H9 (cell line): ENCODE measurements around the gene ARVCF. TPM values are rescaled to one million over a fixed set of nuclear protein-coding genes. Genes with fewer than 3 reads are reported as not detected.

Experiments
- DNase-seq: peaks from one replicate; pipeline ENCODE4 v3.0.0-alpha.2; 2017
- H2AFZ ChIP-seq: one replicate; pipeline ENCODE4 v1.6.1; 2013; ENCODE audit warnings: mild to moderate bottlenecking, low read length, control low read depth, moderate library complexity
- H2AK5ac ChIP-seq: 2 replicates; pipeline ENCODE4 v1.6.1; 2013; ENCODE audit warnings: low read length, control low read depth, mixed read lengths; ENCODE audit not compliant: insufficient read length
- H2BK120ac ChIP-seq: one replicate; pipeline ENCODE4 v1.6.1; 2013; ENCODE audit warnings: low read depth, mild to moderate bottlenecking, low read length, control low read depth, inconsistent platforms; ENCODE audit not compliant: poor library complexity, severe bottlenecking
- H2BK12ac ChIP-seq: 2 replicates; pipeline ENCODE4 v1.6.1; 2013; ENCODE audit warnings: low read length, control low read depth, mixed read lengths, low read depth; ENCODE audit not compliant: insufficient read length
- H2BK15ac ChIP-seq: 2 replicates; pipeline ENCODE4 v1.6.1; 2013; ENCODE audit warnings: low read depth, low read length, control low read depth
- H2BK20ac ChIP-seq: one replicate; pipeline ENCODE4 v1.6.1; 2013; ENCODE audit warnings: low read depth, mild to moderate bottlenecking, low read length, control low read depth, inconsistent platforms; ENCODE audit not compliant: poor library complexity, severe bottlenecking
- H2BK5ac ChIP-seq: 2 replicates; pipeline ENCODE4 v1.6.1; 2013; ENCODE audit warnings: low read length, control low read depth, mixed read lengths; ENCODE audit not compliant: insufficient read length
- H3K14ac ChIP-seq: 2 replicates; pipeline ENCODE4 v1.6.1; 2013; ENCODE audit warnings: low read length, control low read depth; ENCODE audit not compliant: insufficient read depth
- H3K18ac ChIP-seq: 2 replicates; pipeline ENCODE4 v1.6.1; 2013; ENCODE audit warnings: low read depth, mild to moderate bottlenecking, mixed read lengths, low read length, control low read depth; ENCODE audit not compliant: insufficient read length
- H3K23ac ChIP-seq: 2 replicates; pipeline ENCODE4 v1.6.1; 2013; ENCODE audit warnings: low read length, control low read depth, mixed read lengths, low read depth; ENCODE audit not compliant: insufficient read length
- H3K23me2 ChIP-seq: 2 replicates; pipeline ENCODE4 v1.6.1; 2013; ENCODE audit warnings: low read depth, mild to moderate bottlenecking, mixed read lengths, low read length, control low read depth; ENCODE audit not compliant: insufficient read length, poor library complexity, severe bottlenecking
- H3K27ac ChIP-seq: 2 replicates; pipeline ENCODE4 v1.5.1; 2013; ENCODE audit warnings: low read length, control low read depth, mixed read lengths, low read depth; ENCODE audit not compliant: insufficient read length
- H3K27me3 ChIP-seq: 2 replicates; pipeline ENCODE4 v1.6.1; 2013; ENCODE audit warnings: low read length, control low read depth, inconsistent platforms; ENCODE audit not compliant: insufficient read depth
- H3K4ac ChIP-seq: 2 replicates; pipeline ENCODE4 v1.6.1; 2013; ENCODE audit warnings: low read depth, mild to moderate bottlenecking, control low read depth, inconsistent platforms, low read length, moderate library complexity
- H3K4me1 ChIP-seq: 2 replicates; pipeline ENCODE4 v1.6.1; 2013; ENCODE audit warnings: low read length, control low read depth, inconsistent platforms; ENCODE audit not compliant: insufficient read depth
- H3K4me2 ChIP-seq: 2 replicates; pipeline ENCODE4 v1.6.1; 2013; ENCODE audit warnings: low read length, control low read depth, mixed read lengths; ENCODE audit not compliant: insufficient read length, insufficient read depth
- H3K56ac ChIP-seq: 2 replicates; pipeline ENCODE4 v1.6.1; 2013; ENCODE audit warnings: low read depth, mild to moderate bottlenecking, mixed read lengths, low read length, control low read depth; ENCODE audit not compliant: insufficient read length
- H3K79me1 ChIP-seq: 2 replicates; pipeline ENCODE4 v1.6.1; 2013; ENCODE audit warnings: low read depth, mild to moderate bottlenecking, moderate library complexity, low read length, control low read depth, inconsistent platforms; ENCODE audit not compliant: insufficient read depth, poor library complexity, severe bottlenecking
- H3K79me2 ChIP-seq: 2 replicates; pipeline ENCODE4 v1.6.1; 2013; ENCODE audit warnings: low read length, control low read depth, inconsistent platforms; ENCODE audit not compliant: insufficient read depth
- H3K9ac ChIP-seq: 2 replicates; pipeline ENCODE4 v1.6.1; 2013; ENCODE audit warnings: low read length, control low read depth, mixed read lengths; ENCODE audit not compliant: insufficient read length; ENCODE audit errors: extremely low read depth
- H3K9me3 ChIP-seq: one replicate; pipeline ENCODE4 v1.6.1; 2013; ENCODE audit warnings: low read depth, low read length, inconsistent platforms; ENCODE audit not compliant: control insufficient read depth
- H3T11ph ChIP-seq: one replicate; pipeline ENCODE4 v1.6.1; 2013; ENCODE audit warnings: mild to moderate bottlenecking, low read length, control low read depth, inconsistent platforms
- H4K20me1 ChIP-seq: one replicate; pipeline ENCODE4 v1.6.1; 2013; ENCODE audit not compliant: control insufficient read depth, insufficient read length, insufficient read depth
- H4K5ac ChIP-seq: 2 replicates; pipeline ENCODE4 v1.6.1; 2013; ENCODE audit warnings: low read depth, mild to moderate bottlenecking, mixed read lengths, low read length, control low read depth; ENCODE audit not compliant: insufficient read length
- H4K8ac ChIP-seq: replicated peaks from 2 replicates; pipeline ENCODE4 v1.6.1; 2013; ENCODE audit warnings: low read length, control low read depth, mixed read lengths, low read depth; ENCODE audit not compliant: insufficient read length
- H4K91ac ChIP-seq: 2 replicates; pipeline ENCODE4 v1.6.1; 2013; ENCODE audit warnings: low read depth, mild to moderate bottlenecking, moderate library complexity, mixed read lengths, low read length, control low read depth; ENCODE audit not compliant: insufficient read length
- H3K27ac Mint-ChIP-seq, 3 experiments: 2 replicates in 2 of 3; 3 replicates in 1 of 3; pipeline ENCODE4 v1.8.0; 2020 to 2021; ENCODE audit warnings: mixed read lengths in 3 of 3, mild to moderate bottlenecking in 1 of 3, moderate library complexity in 1 of 3
- H3K27me3 Mint-ChIP-seq: 2 replicates; pipeline ENCODE4 v1.8.0; 2021; ENCODE audit warnings: low read depth, mild to moderate bottlenecking, moderate library complexity, mixed read lengths
- H3K36me3 Mint-ChIP-seq, 3 experiments: 2 replicates in 2 of 3; 3 replicates in 1 of 3; pipeline ENCODE4 v1.8.0; 2020 to 2021; ENCODE audit warnings: low read depth in 3 of 3, mixed read lengths in 3 of 3; ENCODE audit not compliant: insufficient read depth in 1 of 3
- H3K4me1 Mint-ChIP-seq, 2 experiments: 2 replicates each; pipeline ENCODE4 v1.8.0; 2020; ENCODE audit warnings: mixed read lengths in 2 of 2
- H3K4me3 Mint-ChIP-seq, 2 experiments: 2 replicates in 1 of 2; 3 replicates in 1 of 2; pipeline ENCODE4 v1.8.0; 2020 to 2021; ENCODE audit warnings: mild to moderate bottlenecking in 2 of 2, mixed read lengths in 2 of 2, moderate library complexity in 1 of 2
- H3K9me3 Mint-ChIP-seq, 2 experiments: 2 replicates in 1 of 2; 3 replicates in 1 of 2; pipeline ENCODE4 v1.8.0; 2020; ENCODE audit warnings: mild to moderate bottlenecking in 2 of 2, mixed read lengths in 2 of 2, moderate library complexity in 1 of 2
- CTCF ChIP-seq: fragments of 200-600 bp; sonication (generic); conservative IDR thresholded peaks from 3 replicates; pipeline ENCODE4 v1.8.0; 2021; ENCODE audit warnings: antibody characterized with exemption, mild to moderate bottlenecking
- whole genome bisulfite sequencing: extraction: QIAGEN DNeasy Blood & Tissue Kit; methylation state at CpG from one replicate; pipeline ENCODE4 v1.1.7; 2013; ENCODE audit warnings: missing lambda C conversion rate, low lambda C conversion rate, mixed read lengths; ENCODE audit not compliant: insufficient read length; ENCODE audit errors: extremely low coverage; 5-methylcytosine and 5-hydroxymethylcytosine counted together
- total RNA-seq: library from RNA; stranded (reverse); gene quantifications from 2 replicates; pipeline ENCODE4 v1.2.1, GENCODE V29; 2021

The ARVCF gene
- total RNA-seq, 1 experiment from 2014 or later: 40.7 TPM

DNA sequence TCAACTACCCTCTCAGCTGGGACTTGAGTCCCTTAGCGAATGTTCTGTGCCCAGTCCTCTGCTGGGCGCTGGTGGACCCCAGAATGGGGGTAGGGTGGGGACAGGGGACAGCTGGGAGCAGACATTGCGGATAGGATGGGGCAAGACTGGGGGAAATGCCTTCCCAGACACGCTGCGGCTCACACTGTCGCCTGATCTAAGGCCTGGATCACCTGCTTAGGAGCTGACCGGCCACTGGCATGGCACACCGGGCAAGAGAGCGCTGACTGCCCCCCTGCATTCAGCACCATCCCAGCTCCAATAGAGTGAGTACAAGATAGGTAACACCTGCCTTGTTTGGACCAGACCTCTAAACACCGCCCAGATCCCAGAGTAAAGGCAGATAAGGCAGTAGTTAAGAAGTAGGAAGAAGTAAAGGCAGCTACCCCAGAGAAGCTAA is 1.4 kb downstream of the ARVCF start:
- no peak overlapping the region for H2BK20ac ChIP-seq
- H2BK120ac ChIP-seq: no peak overlapping the region
- H2BK12ac ChIP-seq: no peak overlapping the region
- no CpG with 5 or more reads among the region's 10 CpGs for WGBS
- no peaks in the 10 kb centered on the region for H3K4me1 ChIP-seq
- H3K27ac ChIP-seq: no peak overlapping the region
- H3K27me3 ChIP-seq: peaks cover 31% of the 10 kb centered on the region
- no peak overlapping the region for H3T11ph ChIP-seq
- H4K5ac ChIP-seq: no peak overlapping the region
- H3K56ac ChIP-seq: no peak overlapping the region
- no peak overlapping the region for H3K14ac ChIP-seq
- no peak overlapping the region for H2BK15ac ChIP-seq
- Mint-ChIP-seq H3K9me3 (no peaks in the 10 kb centered on the region), H3K27me3 (peaks cover 49% of the 10 kb centered on the region), H3K4me1 (peaks cover 3 to 6% of the 10 kb centered on the region in 2 experiments), H3K4me3 (peak overlapping the region; percentile 48 to 70), H3K36me3 (peaks cover 0 to 2% (median 0%) of the 10 kb centered on the region in 3 experiments; a peak in 3 of 7 replicates), H3K27ac (no peak overlapping the region)
- H4K91ac ChIP-seq: no peak overlapping the region
- no peak overlapping the region for H4K8ac ChIP-seq
- H2AK5ac ChIP-seq: no peak overlapping the region
- no peaks in the 10 kb centered on the region for H3K79me1 ChIP-seq
- TF ChIP-seq CTCF: no peak
- H4K20me1 ChIP-seq: no peaks in the 10 kb centered on the region
- no peak overlapping the region for H3K18ac ChIP-seq
- H3K23me2 ChIP-seq: peaks cover 8% of the 10 kb centered on the region
- no peak overlapping the region for H3K4ac ChIP-seq
- no peak overlapping the region for H3K23ac ChIP-seq
- H2AFZ ChIP-seq: no peak overlapping the region
- H3K9me3 ChIP-seq: no peaks in the 10 kb centered on the region
- no peak overlapping the region for H2BK5ac ChIP-seq
- no peak for DNase-seq
- no peaks in the 10 kb centered on the region for H3K79me2 ChIP-seq
- H3K9ac ChIP-seq: no peak overlapping the region
- no peak overlapping the region for H3K4me2 ChIP-seq
